DND-41 (cell line): Measurements from ENCODE around the gene MED12L.

Experiments used
- ATAC-seq: fragments of 200-7000 bp; cut with Tn5 transposase; 3 replicates; pipeline ENCODE4 v1.9.1; 2021; ENCODE audit warnings: low read depth; ENCODE audit not compliant: insufficient read depth
- DNase-seq: peaks from one replicate; pipeline ENCODE4 v3.0.0-alpha.2; 2020
- H2AFZ ChIP-seq: 2 replicates; pipeline ENCODE4 v1.6.0; 2012; ENCODE audit warnings: low read depth, low read length
- H3K27ac ChIP-seq: 2 replicates; pipeline ENCODE4 v1.5.1; 2012; ENCODE audit warnings: low read length, inconsistent platforms
- H3K27me3 ChIP-seq: fragments of 200-600 bp; sonication (generic); 2 replicates; pipeline ENCODE4 v1.6.0; 2012; ENCODE audit warnings: low read length, mild to moderate bottlenecking, inconsistent platforms; ENCODE audit not compliant: insufficient read depth, poor library complexity
- H3K36me3 ChIP-seq: 2 replicates; pipeline ENCODE4 v1.5.1; 2012; ENCODE audit warnings: low read length, inconsistent platforms; ENCODE audit not compliant: insufficient read depth
- H3K4me1 ChIP-seq: 2 replicates; pipeline ENCODE4 v1.5.1; 2012; ENCODE audit warnings: mild to moderate bottlenecking, low read length; ENCODE audit not compliant: insufficient read depth
- H3K4me2 ChIP-seq: 2 replicates; pipeline ENCODE4 v1.6.0; 2012; ENCODE audit warnings: mild to moderate bottlenecking, moderate library complexity, low read length, inconsistent platforms; ENCODE audit not compliant: insufficient read depth
- H3K4me3 ChIP-seq, 2 experiments: fragments of 200-600 bp in 1 of 2; shearing (Covaris generic) in 1 of 2; 2 replicates each; pipeline ENCODE4 v1.5.1; 2012 to 2016; ENCODE audit warnings: inconsistent platforms in 2 of 2, low read length in 2 of 2, mild to moderate bottlenecking in 2 of 2, low read depth in 1 of 2, moderate library complexity in 1 of 2
- H3K79me2 ChIP-seq: 2 replicates; pipeline ENCODE4 v1.6.0; 2012; ENCODE audit warnings: low read length, inconsistent platforms; ENCODE audit not compliant: insufficient read depth
- H3K9ac ChIP-seq: 2 replicates; pipeline ENCODE4 v1.6.0; 2012; ENCODE audit warnings: low read depth, mild to moderate bottlenecking, inconsistent platforms, low read length, moderate library complexity
- H3K9me3 ChIP-seq: 2 replicates; pipeline ENCODE4 v1.5.1; 2012; ENCODE audit warnings: low read length, moderate library complexity, mild to moderate bottlenecking, inconsistent platforms; ENCODE audit not compliant: insufficient read depth, severe bottlenecking
- H4K20me1 ChIP-seq: 2 replicates; pipeline ENCODE4 v1.6.0; 2012; ENCODE audit warnings: low read length; ENCODE audit not compliant: insufficient read depth
- CTCF ChIP-seq: IDR thresholded peaks from 2 replicates; pipeline ENCODE4 v1.5.1; 2012; ENCODE audit warnings: borderline replicate concordance, low read length, moderate library complexity, mild to moderate bottlenecking; ENCODE audit not compliant: poor library complexity, severe bottlenecking; ENCODE audit errors: extremely low read depth
- EZH2 ChIP-seq: IDR thresholded peaks from 3 replicates; pipeline ENCODE4 v1.6.1; 2012; ENCODE audit warnings: borderline replicate concordance, low read depth, mild to moderate bottlenecking, moderate library complexity, low read length, inconsistent platforms; ENCODE audit not compliant: severe bottlenecking

MED12L gene

GRCh38 chr3:151278230-151278629 is 192.8 kb downstream of the MED12L start, which contains the start of gene P2RY14:
TSS of gene P2RY14 (minus strand) at chr3:151278542. CDS start at chr3:151214316, 64,226 bp downstream.
- TF ChIP-seq CTCF, result no peak
- no peak for TF ChIP-seq EZH2
- Histone ChIP-seq H3K4me2 (no peak within 1 kb of the TSS), H3K36me3 (no peaks in the 10 kb centered on the region), H4K20me1 (no peaks in the 10 kb centered on the region), H3K4me3 (no peak within 1 kb of the TSS), H2AFZ (no peak within 1 kb of the TSS), H3K4me1 (peaks cover 20% of the 10 kb centered on the region), H3K9ac (no peak within 1 kb of the TSS), H3K9me3 (no peaks in the 10 kb centered on the region), H3K27me3 (no peaks in the 10 kb centered on the region), H3K79me2 (no peaks in the 10 kb centered on the region), H3K27ac (no peak within 1 kb of the TSS)
- DNase-seq, result no peak
- ATAC-seq, result peak; percentile 74

- no peak overlapping the region for H2AFZ ChIP-seq
- H3K79me2 ChIP-seq, result no peaks in the 10 kb centered on the region
- H3K4me3 ChIP-seq, result no peak overlapping the region
- H3K27ac ChIP-seq, result no peak overlapping the region
- H3K9ac ChIP-seq, result no peak overlapping the region
- DNase-seq (no peak), ATAC-seq (no peak)
- H3K27me3 ChIP-seq, result no peaks in the 10 kb centered on the region
- no peaks in the 10 kb centered on the region for H4K20me1 ChIP-seq
- no peaks in the 10 kb centered on the region for H3K9me3 ChIP-seq
- TF ChIP-seq EZH2 (no peak), CTCF (no peak)
- H3K4me2 ChIP-seq, result no peak overlapping the region
- H3K36me3 ChIP-seq, result no peaks in the 10 kb centered on the region
- H3K4me1 ChIP-seq, result peaks cover 34% of the 10 kb centered on the region
Observed at GRCh38 chr3:151281671-151282324, 196.3 kb downstream of the MED12L start.

GRCh38 chr3:151282921-151283320 is 197.5 kb downstream of the MED12L start:
- H4K20me1 ChIP-seq, result no peaks in the 10 kb centered on the region
- no peak for TF ChIP-seq EZH2
- peak; percentile 73 for TF ChIP-seq CTCF
- no peak overlapping the region for H3K9ac ChIP-seq
- H3K9me3 ChIP-seq, result no peaks in the 10 kb centered on the region
- H3K36me3 ChIP-seq, result no peaks in the 10 kb centered on the region
- H3K4me2 ChIP-seq, result no peak overlapping the region
- no peak for DNase-seq
- no peaks in the 10 kb centered on the region for H3K27me3 ChIP-seq
- H3K27ac ChIP-seq, result no peak overlapping the region; the same call in 1 of the 2 replicates
- ATAC-seq, result peak; percentile 54
- H3K79me2 ChIP-seq, result no peaks in the 10 kb centered on the region
- peaks cover 34% of the 10 kb centered on the region for H3K4me1 ChIP-seq
- H3K4me3 ChIP-seq, result no peak overlapping the region
- H2AFZ ChIP-seq, result no peak overlapping the region
